K562 (cell line): ENCODE measurements around the gene FBXW2. TPM values are rescaled to one million over a fixed set of nuclear protein-coding genes. Genes with fewer than 3 reads are reported as not detected.

Experiments
- ATAC-seq: fragments of 200-7000 bp; cut with Tn5 transposase; 3 replicates; pipeline ENCODE4 v1.9.1; 2020; ENCODE audit warnings: moderate library complexity
- BruUV-seq: library from RNA; stranded (reverse); fragments of 400-500 nt; replicated peaks from 2 replicates; lab custom pipeline; 2021; lab: Mats Ljungman, UMichigan
- CTCF ChIA-PET: fragments of 300-600 bp; formaldehyde crosslinking; extraction: SDS; loops from one replicate; lab custom pipeline; 2021; ENCODE audit warnings: low intra/inter-chr PET ratio; lab: Yijun Ruan, JAX
- POLR2A ChIA-PET: fragments of 300-600, 350-650 bp; sonication (Branson Sonifier 250); formaldehyde crosslinking; extraction: SDS; loops from one replicate; lab custom pipeline; 2021; ENCODE audit warnings: antibody characterized with exemption, inconsistent platforms; lab: Yijun Ruan, JAX
- DNase-seq, 4 experiments: peaks; one replicate each; pipeline versions ENCODE4 v3.0.0 to v3.0.0-alpha.2; 2011 to 2018; ENCODE audit warnings: low spot score in 3 of 4, mixed read lengths in 3 of 4; ENCODE audit errors: extremely low read depth in 1 of 4
- FAIRE-seq: peaks from 2 replicates; lab custom pipeline; 2011; peaks lifted over from hg19 to GRCh38; lab: Jason Lieb, UNC
- H2AFZ ChIP-seq: 2 replicates; pipeline ENCODE4 v1.6.0; 2011; ENCODE audit warnings: low read depth, low read length, control low read depth, inconsistent platforms
- H3K27ac ChIP-seq: fragments of 200-600 bp; 3 replicates; pipeline ENCODE4 v1.8.0; 2011; ENCODE audit warnings: low read depth, mild to moderate bottlenecking, control low read depth, inconsistent platforms, low read length, moderate library complexity, mixed read lengths; ENCODE audit errors: extremely low read depth
- H3K27me3 ChIP-seq, 2 experiments: fragments of 300-600 bp in 1 of 2; 2 replicates in 1 of 2; 3 replicates in 1 of 2; pipeline versions ENCODE4 v1.6.0 to v1.8.0; 2011; ENCODE audit warnings: inconsistent platforms in 2 of 2, low read length in 2 of 2, mild to moderate bottlenecking in 1 of 2, mixed read lengths in 1 of 2, moderate library complexity in 1 of 2; ENCODE audit not compliant: control insufficient read depth in 2 of 2, insufficient read depth in 2 of 2
- H3K36me3 ChIP-seq: fragments of 300-600 bp; 3 replicates; pipeline ENCODE4 v1.8.0; 2011; ENCODE audit warnings: mild to moderate bottlenecking, low read length, inconsistent platforms; ENCODE audit not compliant: control insufficient read depth, insufficient read depth
- H3K4me1 ChIP-seq, 2 experiments: fragments of 200-600 bp in 1 of 2; replicated peaks in 1 of 2; 2 replicates in 1 of 2; 3 replicates in 1 of 2; pipeline versions ENCODE4 v1.5.1 to v1.8.0; 2011; ENCODE audit warnings: inconsistent platforms in 2 of 2, low read length in 2 of 2, mild to moderate bottlenecking in 1 of 2, mixed read lengths in 1 of 2, moderate library complexity in 1 of 2; ENCODE audit not compliant: control insufficient read depth in 2 of 2, insufficient read depth in 2 of 2
- H3K4me2 ChIP-seq: 2 replicates; pipeline ENCODE4 v1.6.1; 2011; ENCODE audit warnings: low read length, control low read depth, inconsistent platforms, mixed read lengths; ENCODE audit not compliant: insufficient read depth
- H3K4me3 ChIP-seq: fragments of 200-600 bp; sonication (generic), shearing (Covaris generic); 2 replicates; pipeline ENCODE4 v1.5.1; 2016; ENCODE audit warnings: control low read depth, inconsistent platforms
- H3K79me2 ChIP-seq: fragments of 200-600 bp; 3 replicates; pipeline ENCODE4 v1.8.0; 2011; ENCODE audit warnings: low read length, inconsistent platforms; ENCODE audit not compliant: control insufficient read depth, insufficient read depth
- H3K9ac ChIP-seq, 2 experiments: 2 replicates each; pipeline versions ENCODE4 v1.6.0 to v1.6.1; 2011; ENCODE audit warnings: low read depth in 2 of 2, low read length in 2 of 2, control low read depth in 1 of 2, inconsistent platforms in 1 of 2, mild to moderate bottlenecking in 1 of 2, mixed read lengths in 1 of 2; ENCODE audit not compliant: insufficient read depth in 1 of 2
- H3K9me1 ChIP-seq: one replicate; pipeline ENCODE4 v1.6.0; 2011; ENCODE audit warnings: inconsistent platforms, mild to moderate bottlenecking, low read length, moderate library complexity; ENCODE audit not compliant: control insufficient read depth, insufficient read depth
- H3K9me3 ChIP-seq: replicated peaks from 2 replicates; pipeline ENCODE4 v1.5.1; 2011; ENCODE audit warnings: low read depth, low read length, inconsistent platforms; ENCODE audit not compliant: control insufficient read depth, insufficient read depth
- H4K20me1 ChIP-seq: replicated peaks from 2 replicates; pipeline ENCODE4 v1.6.1; 2011; ENCODE audit warnings: low read length, inconsistent platforms, mixed read lengths; ENCODE audit not compliant: control insufficient read depth, insufficient read depth
- CBFA2T3 ChIP-seq: fragments of 450-650 bp; IDR thresholded peaks from 2 replicates; pipeline ENCODE4 v1.6.1; 2017
- JUND ChIP-seq, 2 experiments: IDR thresholded peaks; 2 replicates in 1 of 2; 3 replicates in 1 of 2; pipeline ENCODE4 v1.6.1; 2011; ENCODE audit warnings: borderline replicate concordance in 2 of 2, low read depth in 2 of 2, low read length in 2 of 2, improper control_type of control experiment in 1 of 2, missing biosample characterization in 1 of 2, missing genetic modification characterization in 1 of 2, missing genetic modification reagents in 1 of 2
- NFIC ChIP-seq: fragments of 450-650 bp; IDR thresholded peaks from 2 replicates; pipeline ENCODE4 v1.6.1; 2017; ENCODE audit warnings: mild to moderate bottlenecking, inconsistent platforms
- SPI1 ChIP-seq: IDR thresholded peaks from 2 replicates; pipeline ENCODE4 v1.6.1; 2011; ENCODE audit warnings: low read depth, low read length, control low read depth, borderline replicate concordance
- ZFP36 ChIP-seq: fragments of 150-350 bp; IDR thresholded peaks from 2 replicates; pipeline ENCODE4 v1.6.1; 2018; ENCODE audit warnings: low read length, low read depth; ENCODE audit not compliant: partially characterized antibody
- ZNF316 ChIP-seq: fragments of 450-650 bp; IDR thresholded peaks from 2 replicates; pipeline ENCODE4 v1.6.1; 2016
- WGBS: fragments of 100-300 bp; shearing (Covaris generic); methylation state at CpG from one replicate; pipeline ENCODE4 v1.1.6; 2016; ENCODE audit warnings: low coverage, mixed read lengths; ENCODE audit not compliant: insufficient coverage; ENCODE audit errors: missing lambda C conversion rate; 5-methylcytosine and 5-hydroxymethylcytosine counted together
- in situ Hi-C: fragments of 300-500 bp; cut with MboI; formaldehyde crosslinking; loops from 4 replicates; pipeline ENCODE4 v1.15.0; 2018; ENCODE audit warnings: inconsistent platforms, mixed read lengths
- intact Hi-C: fragments of 100-400 bp; cut with micrococcal nuclease; formaldehyde crosslinking; loops from 2 replicates; pipeline ENCODE4 v1.14.2; 2022
- polyA plus RNA-seq, 8 experiments: library from polyadenylated mRNA; depleted of rRNA in 4 of 8; stranded (reverse) in 5 of 8; unstranded in 3 of 8; fragments of >200 nt; fragmentation: Nextera tagmentation in 2 of 8; fragmentation: Illumina TruSeq in 1 of 8; extraction: Ambion mirVana in 2 of 8; extraction: Trizol in 1 of 8; gene quantifications; 2 replicates each; pipeline versions ENCODE4 v1.2.1 to v1.2.3, GENCODE V29; 2011 to 2014; ENCODE audit warnings: inconsistent platforms in 1 of 8, missing spikeins in 1 of 8
- total RNA-seq, 7 experiments: library from RNA; depleted of rRNA in 6 of 7; stranded (reverse); fragments of >200 nt in 6 of 7; fragmentation: Illumina TruSeq in 2 of 7; extraction: Trizol in 2 of 7; gene quantifications; 2 replicates each; pipeline versions ENCODE4 v1.2.1 to v1.2.3, GENCODE V29; 2011 to 2021; ENCODE audit warnings: low replicate concordance in 1 of 7

Gene FBXW2
- total and polyA plus RNA-seq, 9 of the 15 experiments (the other 6 are each of a cell fraction or from before 2014, with no cell fraction given) = 2.5 to 57.8 (median 28.1) TPM

DNA sequence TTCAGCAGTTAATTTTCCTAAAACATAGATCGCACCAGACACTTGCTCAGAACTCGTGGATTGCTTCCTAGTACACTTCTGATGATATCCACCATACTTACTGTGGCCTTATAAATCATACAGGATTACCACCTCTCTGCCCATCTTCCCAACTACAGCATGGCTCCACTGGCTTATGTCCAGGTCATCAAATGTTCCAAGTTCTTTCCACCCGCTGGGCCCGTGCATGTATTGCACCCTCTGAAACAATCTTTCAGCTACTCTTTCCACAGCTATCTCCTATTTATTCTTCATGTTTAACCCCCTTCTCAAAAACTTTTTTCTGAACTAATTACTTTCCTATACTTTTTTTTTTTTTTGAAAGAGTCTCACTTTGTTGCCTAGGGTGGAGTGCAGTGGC lies 18.5 kb downstream of the FBXW2 start:
- TF ChIP-seq CBFA2T3 = no peak
- TF ChIP-seq NFIC = peak; percentile 20; the same call in 1 of the 2 replicates
- TF ChIP-seq, all 486 proteins: peak for 1
- Histone ChIP-seq H3K9ac (no peak overlapping the region), H3K27me3 (no peaks in the 10 kb centered on the region), H3K9me1 (no peaks in the 10 kb centered on the region), H3K36me3 (peaks cover 84% of the 10 kb centered on the region), H3K4me3 (no peak overlapping the region), H4K20me1 (no peaks in the 10 kb centered on the region), H3K27ac (no peak overlapping the region), H3K4me2 (no peak overlapping the region), H2AFZ (no peak overlapping the region), H3K79me2 (peaks cover 26% of the 10 kb centered on the region), H3K4me1 (peaks cover 20 to 36% of the 10 kb centered on the region in 2 experiments; a peak in 3 of 5 replicates), H3K9me3 (no peaks in the 10 kb centered on the region)
- intact Hi-C loops = no loop called here
- WGBS = 88% methylated on average over 4 of the region's 4 CpGs
- FAIRE-seq = no peak
- ATAC-seq = peak; percentile 21; the same call in 1 of the 3 replicates
- CTCF ChIA-PET = no interaction called here
- POLR2A ChIA-PET = no interaction called here
- DNase-seq = peak in 2 of 4 experiments; percentile 29 to 30
- in situ Hi-C loops = no loop called here
- no TSS peak for BruUV-seq

DNA sequence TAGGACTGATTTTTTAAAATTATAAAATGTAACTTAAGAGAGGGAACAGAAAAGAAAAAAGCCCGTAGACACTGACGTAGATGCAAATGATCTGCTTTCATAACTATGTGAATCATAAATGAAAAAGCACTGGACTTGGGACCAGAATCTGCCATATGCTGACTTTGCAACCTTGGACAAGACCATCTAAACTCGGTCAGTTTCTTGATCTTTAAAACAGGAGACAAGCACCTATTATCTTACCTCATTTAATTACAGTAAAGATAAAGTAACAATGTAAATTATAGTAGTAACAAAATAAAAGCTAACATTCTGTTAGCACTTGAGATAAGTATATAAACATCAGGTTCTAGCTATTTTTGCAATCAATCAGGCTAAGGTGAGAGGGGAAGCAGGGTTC lies 20.0 kb downstream of the FBXW2 start:
- no peak for DNase-seq
- Histone ChIP-seq H3K27me3 (no peaks in the 10 kb centered on the region), H3K4me3 (no peak overlapping the region), H3K27ac (no peak overlapping the region), H3K9ac (no peak overlapping the region), H3K4me1 (peaks cover 19 to 30% of the 10 kb centered on the region in 2 experiments; a peak in 3 of 5 replicates), H3K79me2 (peaks cover 11% of the 10 kb centered on the region), H3K9me1 (no peaks in the 10 kb centered on the region), H2AFZ (no peak overlapping the region), H3K9me3 (no peaks in the 10 kb centered on the region), H4K20me1 (no peaks in the 10 kb centered on the region), H3K4me2 (no peak overlapping the region), H3K36me3 (peaks cover 84% of the 10 kb centered on the region)
- no peak for TF ChIP-seq JUND (IDR thresholded peaks at IDR 0.05; ENCODE audit: borderline replicate concordance, low read depth, low read length)
- no peak for TF ChIP-seq JUND (tag; IDR thresholded peaks at IDR 0.05; ENCODE audit: borderline replicate concordance, low read depth, low read length)
- TF ChIP-seq ZNF316 = 0 out of 2 replicates have a peak, but pooled peaks have one; percentile 29
- no peak for TF ChIP-seq ZFP36
- TF ChIP-seq SPI1 = no peak
- FAIRE-seq = no peak
- intact Hi-C loops = no loop called here
- ChIA-PET CTCF (no interaction called here), POLR2A (interaction anchor here (1.1 to 1.2 kb wide), 2 partner anchors 10 to 12 kb away, joined by 3 to 4 read pairs; no protein-coding TSS in a partner anchor)
- WGBS = 84% methylated on average over 3 of the region's 3 CpGs
- no peak for ATAC-seq
- in situ Hi-C loops = no loop called here
- no TSS peak for BruUV-seq
